Omental fat pad (tissue), 4 donors: ENCODE measurements around the gene POLR2I. TPM values are rescaled to one million over a fixed set of nuclear protein-coding genes. Genes with fewer than 3 reads are reported as not detected.

Experiments
- ATAC-seq: fragments of 150-250 bp; one replicate; pipeline ENCODE4 v1.9.1; 2016; ENCODE audit warnings: mild to moderate bottlenecking, moderate library complexity; ENCODE audit not compliant: low FRiP score
- DNase-seq: peaks from one replicate; pipeline ENCODE4 v3.0.0-alpha.2; 2019; ENCODE audit warnings: low spot score
- CTCF ChIP-seq, 3 donors: fragments of 450-650 bp; IDR thresholded peaks; one replicate each; pipeline ENCODE4 v1.5.1; 2016 to 2017; ENCODE audit warnings: antibody characterized with exemption in 3 of 3, mild to moderate bottlenecking in 3 of 3, moderate library complexity in 2 of 3
- total RNA-seq, 4 donors: library from RNA; depleted of rRNA; stranded (reverse); fragments of >200 nt; gene quantifications; one replicate each; pipeline ENCODE4 v1.1.0, GENCODE V29; 2016

The POLR2I gene
- total RNA-seq, 4 donors from 2014 or later, result 32.5 to 58.5 (median 36.1) TPM

- no peak for DNase-seq
- no peak for TF ChIP-seq CTCF (IDR thresholded peaks at IDR 0.05)
- ATAC-seq, result no peak
Measured at GRCh38 chr19:36090910-36091695, 23.6 kb downstream of the POLR2I start.

GRCh38 chr19:36089847-36090246 lies 24.8 kb downstream of the POLR2I start:
- no peak for DNase-seq
- no peak for TF ChIP-seq CTCF (IDR thresholded peaks at IDR 0.05)
- no peak for ATAC-seq

- no peak for DNase-seq
Measured at GRCh38 chr19:36086326-36086725, 28.3 kb downstream of the POLR2I start.

GRCh38 chr19:36084231-36085009 lies 30.3 kb downstream of the POLR2I start:
- no peak for ATAC-seq
- no peak for TF ChIP-seq CTCF (IDR thresholded peaks at IDR 0.05)

More at GRCh38 chr19:36086326-36086725, 28.3 kb downstream of the POLR2I start:
- TF ChIP-seq CTCF (IDR thresholded peaks at IDR 0.05), result no peak
- ATAC-seq, result no peak

GRCh38 chr19:36082916-36083315 lies 31.8 kb downstream of the POLR2I start:
- no peak for TF ChIP-seq CTCF (IDR thresholded peaks at IDR 0.05)
- no peak for ATAC-seq
- no peak for DNase-seq

More at GRCh38 chr19:36084231-36085009, 30.3 kb downstream of the POLR2I start:
- no peak for DNase-seq

- DNase-seq (no peak), ATAC-seq (no peak)
- TF ChIP-seq CTCF (IDR thresholded peaks at IDR 0.05), result no peak
Measured at GRCh38 chr19:36081894-36082293, 32.8 kb downstream of the POLR2I start.
